Dermis blood vessel endothelial cell (primary cell): ENCODE data around the gene ZFYVE26. TPM values are rescaled to one million over a fixed set of nuclear protein-coding genes. Genes with fewer than 3 reads are reported as not detected.
"Not testable (repeated sequence)": the region's sequence is repeated elsewhere in the genome, so short reads cannot be mapped to it uniquely, and the experiment has no call there.

Experiments
- DNase-seq: peaks from one replicate; pipeline ENCODE4 v3.0.0; 2010
- total RNA-seq: library from RNA; depleted of rRNA; stranded (reverse); fragments of >200 nt; gene quantifications from 2 replicates; pipeline ENCODE4 v1.2.3, GENCODE V29; 2014

The ZFYVE26 gene
- total RNA-seq, 1 donor from 2014 or later, result 23.7 TPM

GRCh38 chr14:67704484-67705089, 111.8 kb downstream of the ZFYVE26 start:
- peak; percentile 78 for DNase-seq

- no peak for DNase-seq
Measured at GRCh38 chr14:67703997-67704396, 112.4 kb downstream of the ZFYVE26 start.

- DNase-seq, result not testable (repeated sequence)
Measured at GRCh38 chr14:67701492-67701891, 114.9 kb downstream of the ZFYVE26 start, which contains the start of gene RDH12. TSS of gene RDH12 (plus strand) at chr14:67701886. CDS start at chr14:67722643, 20,757 bp downstream.

GRCh38 chr14:67698179-67698578, 118.2 kb downstream of the ZFYVE26 start:
- no peak for DNase-seq

GRCh38 chr14:67697006-67697405, 119.4 kb downstream of the ZFYVE26 start:
- DNase-seq, result no peak

Other genes starting within 250 kb of the ZFYVE26 start
- gene PIGH, start 216.3 kb downstream of the ZFYVE26 start, total RNA-seq, result 10.9 and 11.7 TPM in 2 replicates
- 39.5 and 61.5 TPM in 2 replicates for gene ARG2, start 196.7 kb downstream of the ZFYVE26 start, total RNA-seq
- gene VTI1B, start 142.0 kb downstream of the ZFYVE26 start, total RNA-seq, result 50.2 and 61.8 TPM in 2 replicates
- 91.9 and 113 TPM in 2 replicates for gene RDH11, start 120.8 kb downstream of the ZFYVE26 start, total RNA-seq
- gene RDH12, start 114.7 kb downstream of the ZFYVE26 start, total RNA-seq, result not detected in 2 replicates
- gene RAD51B, start 3.2 kb upstream of the ZFYVE26 start, total RNA-seq, result 12.1 and 22.8 TPM in 2 replicates